Brain microvascular endothelial cell (primary cell): ENCODE data around the gene ELAC1.

Experiments used
- DNase-seq: peaks from one replicate; pipeline ENCODE4 v3.0.0-alpha.2; 2020
- H3K27ac ChIP-seq: fragments of 250-450 bp; sonication (Bioruptor Pico); 2 replicates; pipeline ENCODE4 v1.5.1; 2020; ENCODE audit warnings: mild to moderate bottlenecking, moderate library complexity
- H3K27me3 ChIP-seq: fragments of 250-450 bp; sonication (Bioruptor Pico); replicated peaks from 2 replicates; pipeline ENCODE4 v1.5.1; 2020; ENCODE audit warnings: mild to moderate bottlenecking
- H3K36me3 ChIP-seq: fragments of 250-450 bp; sonication (Bioruptor Pico); replicated peaks from 2 replicates; pipeline ENCODE4 v1.5.1; 2020; ENCODE audit warnings: mild to moderate bottlenecking
- H3K4me3 ChIP-seq: 2 replicates; pipeline ENCODE4 v1.5.1; 2011; ENCODE audit warnings: low read depth, mild to moderate bottlenecking, control low read depth, low read length, moderate library complexity
- CTCF ChIP-seq: IDR thresholded peaks from 2 replicates; pipeline ENCODE4 v1.5.1; 2011; ENCODE audit warnings: low read depth, mild to moderate bottlenecking, moderate library complexity, low read length, control low read depth, inconsistent platforms; ENCODE audit errors: missing control alignments
- in situ Hi-C: cut with HindIII; loops from 2 replicates; pipeline ENCODE4 v1.10.0; 2017; ENCODE audit warnings: low sequenced_read_pairs, low pct_ligation_motif_present

The ELAC1 gene

GRCh38 chr18:51006061-51006818 is 38.4 kb downstream of the ELAC1 start:
- no peak for DNase-seq
- in situ Hi-C loops: no loop called here
- Histone ChIP-seq H3K36me3 (no peaks in the 10 kb centered on the region), H3K4me3 (no peak overlapping the region), H3K27ac (no peak overlapping the region), H3K27me3 (no peaks in the 10 kb centered on the region)
- TF ChIP-seq CTCF: no peak

- in situ Hi-C loops: no loop called here
- H3K27ac ChIP-seq: no peak overlapping the region
- H3K27me3 ChIP-seq: no peaks in the 10 kb centered on the region
- TF ChIP-seq CTCF: no peak
- DNase-seq: no peak
- H3K36me3 ChIP-seq: no peaks in the 10 kb centered on the region
- no peak overlapping the region for H3K4me3 ChIP-seq
Measured at GRCh38 chr18:51006948-51007789, 39.3 kb downstream of the ELAC1 start.

- Histone ChIP-seq H3K36me3 (no peaks in the 10 kb centered on the region), H3K4me3 (no peak overlapping the region), H3K27me3 (no peaks in the 10 kb centered on the region), H3K27ac (no peak overlapping the region)
- no peak for TF ChIP-seq CTCF
- in situ Hi-C loops: no loop called here
- DNase-seq: no peak
Measured at GRCh38 chr18:51007790-51008139, 39.9 kb downstream of the ELAC1 start.

GRCh38 chr18:51009072-51009471 is 41.2 kb downstream of the ELAC1 start:
- no peak for DNase-seq
- no peaks in the 10 kb centered on the region for H3K36me3 ChIP-seq
- H3K27me3 ChIP-seq: no peaks in the 10 kb centered on the region
- no peak overlapping the region for H3K4me3 ChIP-seq
- TF ChIP-seq CTCF: no peak
- no peak overlapping the region for H3K27ac ChIP-seq
- in situ Hi-C loops: no loop called here

- TF ChIP-seq CTCF: no peak
- DNase-seq: no peak
- H3K36me3 ChIP-seq: no peaks in the 10 kb centered on the region
- no peaks in the 10 kb centered on the region for H3K27me3 ChIP-seq
- in situ Hi-C loops: no loop called here
- no peak overlapping the region for H3K4me3 ChIP-seq
- H3K27ac ChIP-seq: no peak overlapping the region
Measured at GRCh38 chr18:51010218-51010617, 42.4 kb downstream of the ELAC1 start.

- in situ Hi-C loops: no loop called here
- no peak for DNase-seq
- Histone ChIP-seq H3K27me3 (no peaks in the 10 kb centered on the region), H3K4me3 (no peak overlapping the region), H3K27ac (no peak overlapping the region), H3K36me3 (no peaks in the 10 kb centered on the region)
- no peak for TF ChIP-seq CTCF
Measured at GRCh38 chr18:51011709-51012108, 43.9 kb downstream of the ELAC1 start.
